ENCODE data around the gene EIF4E.

GRCh38 chr4:98977557-98977956 lies 48.6 kb upstream of the EIF4E start:
- TF ChIP-seq PKNOX1 (IDR thresholded peaks at IDR 0.05) (no peak), BHLHE40 (IDR thresholded peaks at IDR 0.05; ENCODE audit: borderline replicate concordance) (no peak)
